Middle frontal gyrus (tissue), 1 donor: ENCODE data around the gene LRRC73.
"Not testable (repeated sequence)": the region's sequence is repeated elsewhere in the genome, so short reads cannot be mapped to it uniquely, and the experiment has no call there.

ENCODE experiments used
- DNase-seq: peaks from one replicate; pipeline ENCODE4 v3.0.0-alpha.2; 2015; ENCODE audit warnings: low spot score; ENCODE audit errors: extremely low spot score

LRRC73 gene

DNA sequence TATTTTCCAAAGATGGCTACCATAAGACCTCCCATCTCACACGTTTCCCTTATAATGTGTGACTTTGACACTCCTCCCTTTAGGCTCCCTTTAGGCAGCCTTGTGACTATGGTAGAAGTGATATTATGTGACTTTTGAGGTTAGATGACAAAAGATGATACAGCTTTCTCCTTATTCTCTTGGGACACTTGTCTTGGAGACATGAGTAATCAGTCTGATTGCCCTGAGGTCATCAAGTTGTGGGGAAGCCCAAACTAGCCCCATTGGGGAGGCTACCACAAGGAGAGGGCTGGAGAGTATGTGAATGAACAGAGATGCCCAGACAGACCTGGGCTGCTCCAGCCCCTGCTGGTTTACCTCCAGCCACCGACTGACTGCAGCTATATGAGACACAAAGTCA is 44.2 kb downstream of the LRRC73 start:
- DNase-seq = no peak

DNA sequence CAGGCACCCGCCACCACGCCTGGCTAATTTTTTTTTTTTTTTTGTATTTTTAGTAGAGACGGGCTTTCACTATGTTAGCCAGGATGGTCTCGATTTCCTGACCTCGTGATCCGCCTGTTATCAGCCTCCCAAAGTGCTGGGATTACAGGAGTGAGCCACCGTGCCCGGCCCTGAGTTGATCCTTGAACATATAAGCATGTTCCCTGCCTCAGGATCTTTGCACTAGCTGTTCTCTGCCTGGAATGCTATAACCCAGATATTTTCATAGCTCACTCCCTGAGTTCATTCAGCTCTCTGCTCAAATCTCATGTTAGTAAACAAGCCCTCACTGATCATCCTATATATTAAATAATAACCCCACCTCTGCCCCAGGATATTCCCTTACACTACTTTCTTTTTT is 45.8 kb downstream of the LRRC73 start:
- DNase-seq = no peak

DNA sequence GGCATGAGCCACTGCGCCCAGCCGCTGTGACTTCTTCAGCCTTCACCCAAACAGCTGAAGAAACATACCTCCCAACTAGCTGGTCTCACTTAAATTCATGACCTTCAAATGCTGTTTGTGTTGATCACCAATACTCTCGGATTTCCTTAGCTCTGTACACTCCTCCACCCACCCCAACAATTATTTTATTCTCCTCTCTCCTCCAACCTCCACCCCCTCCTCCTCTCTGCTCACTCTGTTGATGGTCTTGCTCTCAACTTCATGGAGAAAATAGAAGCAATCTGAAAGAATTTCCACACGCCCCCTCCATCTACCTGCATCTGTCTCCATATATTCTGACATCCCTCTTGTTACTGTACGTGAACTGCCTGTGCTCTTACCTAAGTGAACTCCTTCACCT is 48.2 kb downstream of the LRRC73 start:
- DNase-seq = no peak

DNA sequence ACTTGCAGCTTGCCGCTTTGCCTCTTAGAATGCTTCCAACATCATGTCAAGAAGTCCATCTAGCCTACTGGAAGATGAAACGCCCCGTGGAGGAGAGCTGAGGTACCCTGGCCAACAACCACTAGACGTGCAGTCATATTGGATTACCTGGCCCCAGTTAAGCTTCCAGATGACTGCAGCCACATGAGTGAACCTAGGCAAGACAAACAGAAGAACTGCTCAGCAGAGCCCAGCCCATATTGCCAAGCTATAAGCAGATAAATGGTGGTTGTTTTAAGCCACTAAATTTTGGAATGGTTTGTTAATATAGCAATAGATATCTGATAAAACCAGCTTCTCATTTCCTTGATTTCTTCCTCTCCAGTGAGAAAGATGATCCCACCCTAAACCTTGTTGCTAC is 50.1 kb downstream of the LRRC73 start:
- no peak for DNase-seq

DNA sequence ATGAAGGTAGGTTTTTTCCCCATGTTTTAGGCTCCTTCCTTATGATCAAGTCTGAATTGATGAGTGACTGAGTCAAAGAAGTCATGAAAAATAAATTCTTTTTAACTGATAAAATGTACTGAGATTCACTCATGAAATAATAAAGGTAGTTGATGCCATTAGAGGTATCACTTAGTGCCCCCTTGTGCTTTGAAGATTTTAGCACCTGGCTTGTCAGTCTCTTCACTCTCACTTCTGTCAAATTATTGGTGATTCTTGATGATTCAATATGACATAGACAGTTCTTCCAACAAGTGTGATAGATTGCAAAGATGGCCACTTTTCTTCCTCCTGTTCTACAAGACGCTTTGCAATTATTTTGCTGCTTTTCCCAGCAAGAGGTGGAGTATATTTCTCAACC is 50.6 kb downstream of the LRRC73 start:
- DNase-seq = no peak

DNA sequence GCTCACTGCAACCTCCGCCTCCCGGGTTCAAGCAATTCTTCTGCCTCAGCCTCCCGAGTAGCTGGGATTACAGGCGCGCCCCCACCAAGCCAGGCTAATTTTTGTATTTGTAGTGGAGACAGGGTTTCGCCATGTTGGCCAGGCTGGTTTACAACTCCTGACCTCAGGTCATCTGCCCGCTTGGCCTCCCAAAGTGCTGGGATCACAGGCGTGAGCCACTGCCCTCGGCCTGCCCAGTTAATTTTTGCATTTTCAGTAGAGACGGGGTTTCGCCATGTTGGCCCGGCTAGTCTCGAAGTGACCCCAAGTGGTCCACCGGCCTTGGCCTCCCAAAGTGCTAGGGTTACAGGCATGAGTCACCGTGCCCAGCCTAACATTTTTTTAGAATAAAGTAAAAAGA is 52.0 kb downstream of the LRRC73 start:
- not testable (repeated sequence) for DNase-seq

DNA sequence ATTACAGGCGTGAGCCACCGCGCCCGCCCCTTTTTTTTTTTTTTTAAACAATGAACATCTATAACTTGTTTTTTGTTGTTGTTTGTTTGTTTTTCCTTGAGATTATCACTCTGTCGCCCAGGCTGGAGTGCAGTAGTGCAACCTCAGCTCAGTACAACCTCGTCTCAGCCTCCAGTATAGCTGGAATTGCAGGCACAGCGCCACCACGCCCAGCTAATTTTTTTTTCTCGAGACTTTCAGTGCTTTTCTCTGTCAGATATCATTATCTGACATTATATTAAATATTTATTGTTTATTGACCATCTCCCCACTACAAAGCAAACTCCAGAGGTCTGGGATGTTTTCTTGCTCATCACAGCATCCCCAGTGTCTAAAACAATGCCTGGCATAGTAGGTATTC is 52.5 kb downstream of the LRRC73 start:
- DNase-seq = no peak
